ENCODE data around the gene WIPI1. TPM values are rescaled to one million over a fixed set of nuclear protein-coding genes. Genes with fewer than 3 reads are reported as not detected.
A peak's percentile ranks its signal among the peaks of the same experiment; 100 is the strongest.

Gene WIPI1
- total and polyA plus RNA-seq, 10 of the 15 experiments (the other 5 are each of a cell fraction or from before 2014, with no cell fraction given) = 6.5 to 44.5 (median 26.2) TPM

DNA sequence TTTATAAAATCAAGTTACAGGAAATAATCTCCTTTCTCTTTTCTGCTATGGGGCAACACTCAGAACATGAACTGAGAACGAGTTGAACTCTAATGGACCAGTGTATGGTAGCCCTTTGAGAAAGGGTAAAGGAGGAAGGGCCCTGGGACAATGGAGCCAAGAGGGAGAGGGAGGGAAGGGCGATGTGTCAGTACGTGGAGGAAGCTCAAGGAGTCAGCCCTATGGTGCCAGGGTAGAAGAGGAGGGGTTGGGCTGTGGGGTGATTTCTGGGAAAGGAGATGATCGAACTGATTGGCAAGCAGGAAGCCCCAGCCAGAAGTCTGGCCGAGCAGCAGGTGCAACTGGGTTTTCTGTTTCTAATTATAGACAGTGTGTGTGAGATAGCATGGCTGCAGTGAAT lies 4.3 kb upstream of the WIPI1 start:
- ChIA-PET RAD21 (ENCODE audit: unreplicated experiment) (interaction anchor here (0.5 to 14.6 kb wide), 15 partner anchors 23 to 463 kb away, joined by 3 to 157 read pairs (median 8); partner anchors contain the start of genes AMZ2, ARSG and SLC16A6), SMC1A (ENCODE audit: uncharacterized antibody, unreplicated experiment) (interaction anchor here (1.1 to 16.2 kb wide), 17 partner anchors 8 to 293 kb away, joined by 3 to 288 read pairs (median 6); partner anchors contain the start of genes AMZ2 and SLC16A6), POLR2A (interaction anchor here (0.5 to 4.8 kb wide), 9 partner anchors 8 to 281 kb away, joined by 3 to 46 read pairs (median 7); partner anchors contain the start of genes ARSG and SLC16A6), CTCF (interaction anchor here (1.2 to 10.9 kb wide), 15 partner anchors 20 to 424 kb away, joined by 3 to 222 read pairs (median 7); partner anchors contain the start of genes AMZ2 and ARSG)
- ATAC-seq = peak; percentile 8
- Histone ChIP-seq H3K27me3 (replicated peaks in 1 of 2; ENCODE audit: control insufficient read depth in 2 of 2, insufficient read depth in 2 of 2, low read length in 1 of 2) (no peaks in the 10 kb centered on the region), H3K27ac (ENCODE audit: control insufficient read depth, insufficient read depth) (peak overlapping the region; percentile 78), H4K20me1 (ENCODE audit: control insufficient read depth, insufficient read depth) (no peaks in the 10 kb centered on the region), H3K9me3 (replicated peaks; ENCODE audit: control insufficient read depth, insufficient read depth, low read length) (no peaks in the 10 kb centered on the region), H3K4me2 (ENCODE audit: control insufficient read depth, insufficient read depth) (peak overlapping the region; percentile 30), H3K4me1 (ENCODE audit: control insufficient read depth, insufficient read depth, low read length) (peaks cover 37% of the 10 kb centered on the region), H2AFZ (ENCODE audit: control insufficient read depth, low read depth, low read length) (peak overlapping the region; percentile 49), H3K4me3 (0 out of 2 replicates have a peak overlapping the region, but pooled peaks have one; percentile 34), H3K36me3 (ENCODE audit: control insufficient read depth in 2 of 2, insufficient read depth in 2 of 2, low read length in 1 of 2) (no peaks in the 10 kb centered on the region), H3K9ac (ENCODE audit: control insufficient read depth, insufficient read depth, low read length) (peak overlapping the region; percentile 13; the same call in 1 of the 2 replicates), H3K79me2 (ENCODE audit: control insufficient read depth, insufficient read depth, low read length) (peaks cover 2% of the 10 kb centered on the region; the same call in 1 of the 2 replicates)
- FAIRE-seq = no peak
- intact Hi-C loops (cut with micrococcal nuclease; ENCODE audit: unreplicated experiment) = loop anchor here (5.0 to 10.0 kb wide), 3 partner anchors 259 to 497 kb away; no protein-coding TSS in a partner anchor
- WGBS (ENCODE audit: insufficient coverage, insufficient replicate concordance, low lambda C conversion rate, missing lambda C conversion rate) = 1% methylated on average over 5 of the region's 5 CpGs
- no peak for DNase-seq (ENCODE audit: low read depth, low spot score)
- no TSS peak for BruUV-seq (replicated peaks)
- in situ Hi-C loops (cut with MboI) = loop anchor here (10.0 kb wide), 1 partner anchor 497 kb away; no protein-coding TSS in a partner anchor
- TF ChIP-seq, protein P1, sequence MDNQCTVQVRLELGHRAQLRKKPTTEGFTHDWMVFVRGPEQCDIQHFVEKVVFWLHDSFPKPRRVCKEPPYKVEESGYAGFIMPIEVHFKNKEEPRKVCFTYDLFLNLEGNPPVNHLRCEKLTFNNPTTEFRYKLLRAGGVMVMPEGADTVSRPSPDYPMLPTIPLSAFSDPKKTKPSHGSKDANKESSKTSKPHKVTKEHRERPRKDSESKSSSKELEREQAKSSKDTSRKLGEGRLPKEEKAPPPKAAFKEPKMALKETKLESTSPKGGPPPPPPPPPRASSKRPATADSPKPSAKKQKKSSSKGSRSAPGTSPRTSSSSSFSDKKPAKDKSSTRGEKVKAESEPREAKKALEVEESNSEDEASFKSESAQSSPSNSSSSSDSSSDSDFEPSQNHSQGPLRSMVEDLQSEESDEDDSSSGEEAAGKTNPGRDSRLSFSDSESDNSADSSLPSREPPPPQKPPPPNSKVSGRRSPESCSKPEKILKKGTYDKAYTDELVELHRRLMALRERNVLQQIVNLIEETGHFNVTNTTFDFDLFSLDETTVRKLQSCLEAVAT (IDR thresholded peaks at IDR 0.05) = no peak
- TF ChIP-seq, protein P2, sequence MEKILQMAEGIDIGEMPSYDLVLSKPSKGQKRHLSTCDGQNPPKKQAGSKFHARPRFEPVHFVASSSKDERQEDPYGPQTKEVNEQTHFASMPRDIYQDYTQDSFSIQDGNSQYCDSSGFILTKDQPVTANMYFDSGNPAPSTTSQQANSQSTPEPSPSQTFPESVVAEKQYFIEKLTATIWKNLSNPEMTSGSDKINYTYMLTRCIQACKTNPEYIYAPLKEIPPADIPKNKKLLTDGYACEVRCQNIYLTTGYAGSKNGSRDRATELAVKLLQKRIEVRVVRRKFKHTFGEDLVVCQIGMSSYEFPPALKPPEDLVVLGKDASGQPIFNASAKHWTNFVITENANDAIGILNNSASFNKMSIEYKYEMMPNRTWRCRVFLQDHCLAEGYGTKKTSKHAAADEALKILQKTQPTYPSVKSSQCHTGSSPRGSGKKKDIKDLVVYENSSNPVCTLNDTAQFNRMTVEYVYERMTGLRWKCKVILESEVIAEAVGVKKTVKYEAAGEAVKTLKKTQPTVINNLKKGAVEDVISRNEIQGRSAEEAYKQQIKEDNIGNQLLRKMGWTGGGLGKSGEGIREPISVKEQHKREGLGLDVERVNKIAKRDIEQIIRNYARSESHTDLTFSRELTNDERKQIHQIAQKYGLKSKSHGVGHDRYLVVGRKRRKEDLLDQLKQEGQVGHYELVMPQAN (conservative IDR thresholded peaks at IDR 0.05) = no peak
- TF ChIP-seq IRF4 (IDR thresholded peaks at IDR 0.05; ENCODE audit: low read depth, low read length) (no peak), MXI1 (IDR thresholded peaks at IDR 0.05; ENCODE audit: low read depth, low read length) (no peak), SMAD5 (IDR thresholded peaks at IDR 0.05; ENCODE audit: low read depth) (0 out of 2 replicates have a peak, but pooled peaks have one; percentile 24), IKZF2 (IDR thresholded peaks at IDR 0.05) (peak; percentile 45 to 62), JUNB (IDR thresholded peaks at IDR 0.05) (no peak), STAT3 (IDR thresholded peaks at IDR 0.05; ENCODE audit: low read depth, low read length) (no peak), NR2C1 (IDR thresholded peaks at IDR 0.05) (no peak), KLF5 (IDR thresholded peaks at IDR 0.05; ENCODE audit: partially characterized antibody) (no peak), NBN (IDR thresholded peaks at IDR 0.05) (no peak), SPI1 (IDR thresholded peaks at IDR 0.05; ENCODE audit: borderline replicate concordance, insufficient read depth, low read depth, low read length) (no peak), HDGF (IDR thresholded peaks at IDR 0.05) (peak; percentile 85; the same call in 1 of the 2 replicates), RFX5 (IDR thresholded peaks at IDR 0.05; ENCODE audit: low read depth, low read length) (no peak), RCOR1 (conservative IDR thresholded peaks at IDR 0.05; ENCODE audit: low read depth, low read length) (no peak), BHLHE40 (IDR thresholded peaks at IDR 0.05; ENCODE audit: borderline replicate concordance in 1 of 2, low read depth in 2 of 2, low read length in 1 of 2) (peak in 1 of 2 experiments; percentile 26; a peak in 1 of 4 replicates)
- TF ChIP-seq, protein P3, sequence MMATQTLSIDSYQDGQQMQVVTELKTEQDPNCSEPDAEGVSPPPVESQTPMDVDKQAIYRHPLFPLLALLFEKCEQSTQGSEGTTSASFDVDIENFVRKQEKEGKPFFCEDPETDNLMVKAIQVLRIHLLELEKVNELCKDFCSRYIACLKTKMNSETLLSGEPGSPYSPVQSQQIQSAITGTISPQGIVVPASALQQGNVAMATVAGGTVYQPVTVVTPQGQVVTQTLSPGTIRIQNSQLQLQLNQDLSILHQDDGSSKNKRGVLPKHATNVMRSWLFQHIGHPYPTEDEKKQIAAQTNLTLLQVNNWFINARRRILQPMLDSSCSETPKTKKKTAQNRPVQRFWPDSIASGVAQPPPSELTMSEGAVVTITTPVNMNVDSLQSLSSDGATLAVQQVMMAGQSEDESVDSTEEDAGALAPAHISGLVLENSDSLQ (IDR thresholded peaks at IDR 0.05) = peak; percentile 45; the same call in 1 of the 2 replicates
- TF ChIP-seq, protein P4, sequence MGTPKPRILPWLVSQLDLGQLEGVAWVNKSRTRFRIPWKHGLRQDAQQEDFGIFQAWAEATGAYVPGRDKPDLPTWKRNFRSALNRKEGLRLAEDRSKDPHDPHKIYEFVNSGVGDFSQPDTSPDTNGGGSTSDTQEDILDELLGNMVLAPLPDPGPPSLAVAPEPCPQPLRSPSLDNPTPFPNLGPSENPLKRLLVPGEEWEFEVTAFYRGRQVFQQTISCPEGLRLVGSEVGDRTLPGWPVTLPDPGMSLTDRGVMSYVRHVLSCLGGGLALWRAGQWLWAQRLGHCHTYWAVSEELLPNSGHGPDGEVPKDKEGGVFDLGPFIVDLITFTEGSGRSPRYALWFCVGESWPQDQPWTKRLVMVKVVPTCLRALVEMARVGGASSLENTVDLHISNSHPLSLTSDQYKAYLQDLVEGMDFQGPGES (IDR thresholded peaks at IDR 0.05) = no peak
